ENCODE data around the gene SLC22A23.

The SLC22A23 gene

DNA sequence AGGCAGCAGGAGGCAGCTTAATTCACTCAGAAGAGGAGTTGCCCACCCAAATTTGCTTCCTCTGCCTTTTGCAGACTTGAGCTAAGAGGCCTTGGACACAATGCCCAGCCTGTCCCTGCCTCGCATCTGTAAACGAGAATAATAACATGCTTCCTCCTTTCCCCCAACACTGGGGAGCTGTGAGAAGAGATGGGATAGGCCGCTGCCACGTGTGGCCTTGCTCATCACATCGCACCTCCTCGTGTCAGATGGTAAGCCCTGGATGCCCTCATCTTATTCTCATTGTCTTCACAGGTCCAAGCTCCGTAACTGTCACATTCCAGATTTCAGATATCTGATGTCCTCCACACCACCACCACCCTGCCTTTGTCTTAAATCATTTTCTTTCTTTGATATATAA is 216.3 kb downstream of the SLC22A23 start:
- ChIA-PET CTCF (interaction anchor here (0.6 to 3.0 kb wide), 2 partner anchors 11 to 117 kb away, joined by 3 to 18 read pairs; no protein-coding TSS in a partner anchor), POLR2A (interaction anchor here (1.3 kb wide), 1 partner anchor 11 kb away, joined by 5 read pairs; no protein-coding TSS in a partner anchor)
- no peak for DNase-seq (ENCODE audit: extremely low spot score)
- TF ChIP-seq SP1 (IDR thresholded peaks at IDR 0.05), result no peak
- TF ChIP-seq CTBP1 (IDR thresholded peaks at IDR 0.05; ENCODE audit: borderline replicate concordance), result no peak
- TF ChIP-seq NFRKB (IDR thresholded peaks at IDR 0.05), result no peak
- no peak for TF ChIP-seq FOXM1 (IDR thresholded peaks at IDR 0.05; ENCODE audit: borderline replicate concordance)
- TF ChIP-seq, protein P1, sequence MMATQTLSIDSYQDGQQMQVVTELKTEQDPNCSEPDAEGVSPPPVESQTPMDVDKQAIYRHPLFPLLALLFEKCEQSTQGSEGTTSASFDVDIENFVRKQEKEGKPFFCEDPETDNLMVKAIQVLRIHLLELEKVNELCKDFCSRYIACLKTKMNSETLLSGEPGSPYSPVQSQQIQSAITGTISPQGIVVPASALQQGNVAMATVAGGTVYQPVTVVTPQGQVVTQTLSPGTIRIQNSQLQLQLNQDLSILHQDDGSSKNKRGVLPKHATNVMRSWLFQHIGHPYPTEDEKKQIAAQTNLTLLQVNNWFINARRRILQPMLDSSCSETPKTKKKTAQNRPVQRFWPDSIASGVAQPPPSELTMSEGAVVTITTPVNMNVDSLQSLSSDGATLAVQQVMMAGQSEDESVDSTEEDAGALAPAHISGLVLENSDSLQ (IDR thresholded peaks at IDR 0.05), result no peak
- no peak for TF ChIP-seq FOXK2 (IDR thresholded peaks at IDR 0.05)
- TF ChIP-seq FOXA1 (IDR thresholded peaks at IDR 0.05), result no peak
- no peak for TF ChIP-seq TARDBP (IDR thresholded peaks at IDR 0.05)
- TF ChIP-seq ELF4 (IDR thresholded peaks at IDR 0.05), result no peak
- no peak for TF ChIP-seq SUZ12 (IDR thresholded peaks at IDR 0.05)
- TF ChIP-seq L3MBTL2 (conservative IDR thresholded peaks at IDR 0.05), result no peak
- TF ChIP-seq BHLHE40 (IDR thresholded peaks at IDR 0.05; ENCODE audit: borderline replicate concordance), result no peak

DNA sequence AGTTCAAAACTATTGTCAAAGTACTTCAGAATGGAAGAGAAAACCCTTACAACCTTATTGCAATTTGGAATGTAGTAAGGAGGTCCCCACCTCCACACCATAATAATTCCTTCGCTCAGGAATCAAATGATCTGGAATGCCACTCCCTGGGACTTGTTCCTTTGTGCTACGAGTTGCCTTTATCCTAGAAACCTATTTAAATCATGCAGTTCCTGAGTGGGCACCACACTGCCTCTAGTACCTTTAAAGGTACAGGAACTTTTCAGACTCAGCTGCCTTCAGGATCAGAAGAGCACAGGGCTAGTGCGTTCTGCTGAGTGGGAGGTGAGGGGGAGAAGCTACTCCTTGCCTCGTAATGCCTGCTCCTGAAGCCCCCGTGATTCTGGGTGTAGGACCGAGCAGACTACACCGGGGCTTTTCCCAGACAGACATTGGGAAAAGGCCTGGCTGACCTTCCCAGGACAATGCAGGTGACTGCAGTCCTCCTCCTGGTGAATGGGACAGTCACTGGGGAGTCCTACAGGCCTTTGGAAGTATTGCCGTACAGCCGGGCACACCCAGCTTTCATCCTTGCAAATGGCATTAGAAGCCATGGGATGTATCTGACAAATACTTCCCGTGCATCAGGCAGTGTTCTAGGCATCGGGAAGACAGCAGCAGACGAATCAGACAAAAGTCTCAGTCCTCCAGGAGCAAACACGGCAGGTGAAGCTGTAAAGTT is 217.6 kb downstream of the SLC22A23 start:
- POLR2A ChIA-PET, result interaction anchor here (0.8 to 1.2 kb wide), 2 partner anchors 8 to 20 kb away, joined by 3 to 4 read pairs; no protein-coding TSS in a partner anchor

DNA sequence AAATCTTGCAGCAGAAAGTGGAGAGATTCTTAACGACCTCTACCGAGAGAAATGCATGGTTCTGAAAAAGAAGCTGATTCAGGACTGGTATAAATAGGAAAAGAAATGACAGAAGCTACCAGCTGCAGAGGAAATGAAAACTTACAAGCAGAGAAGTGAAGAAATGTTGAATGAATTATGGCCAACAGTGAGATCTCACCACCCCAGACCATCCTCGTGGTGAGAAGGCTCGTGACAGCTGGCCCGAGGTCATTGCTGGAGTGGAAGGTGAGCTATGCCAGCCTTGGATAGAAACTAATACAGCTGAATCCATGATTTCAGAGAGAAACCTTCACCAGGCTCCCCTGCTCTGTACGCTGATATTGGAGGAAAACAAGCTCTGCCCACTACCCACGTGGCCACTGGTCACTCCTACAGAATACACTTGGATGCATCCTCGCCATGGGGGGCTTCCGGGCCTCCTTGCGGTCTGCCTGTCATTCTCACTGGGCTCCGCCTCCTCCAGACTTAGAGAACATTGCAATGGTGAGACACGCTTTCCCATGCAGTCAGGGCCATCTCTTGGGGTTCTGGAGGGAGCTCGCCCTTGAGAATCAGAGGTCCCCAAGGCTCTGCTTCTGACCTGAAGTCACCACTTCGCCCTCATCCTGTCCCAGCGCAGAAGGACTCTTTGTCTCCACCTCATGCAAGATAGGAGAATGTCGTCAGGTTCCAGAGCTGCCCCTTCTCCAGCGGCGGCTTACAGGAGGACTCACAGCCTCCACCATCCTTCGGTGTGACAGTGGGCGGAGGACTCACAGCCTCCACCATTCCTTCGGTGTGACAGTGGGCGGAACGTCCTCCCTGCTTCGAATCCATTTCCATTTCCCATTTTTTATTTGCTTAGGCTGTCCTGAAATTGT is 218.8 kb downstream of the SLC22A23 start:
- CTCF ChIA-PET, result interaction anchor here (2.2 to 3.1 kb wide), 2 partner anchors 10 to 13 kb away, joined by 11 to 14 read pairs; no protein-coding TSS in a partner anchor
- TF ChIP-seq SP1 (IDR thresholded peaks at IDR 0.05) (no peak), BHLHE40 (IDR thresholded peaks at IDR 0.05; ENCODE audit: borderline replicate concordance) (no peak), ARNT (IDR thresholded peaks at IDR 0.05) (no peak), NFRKB (IDR thresholded peaks at IDR 0.05) (no peak), L3MBTL2 (conservative IDR thresholded peaks at IDR 0.05) (no peak), FOXK2 (IDR thresholded peaks at IDR 0.05) (no peak), ZNF384 (IDR thresholded peaks at IDR 0.05) (no peak), LEF1 (IDR thresholded peaks at IDR 0.05; ENCODE audit: borderline replicate concordance) (no peak), SUZ12 (IDR thresholded peaks at IDR 0.05) (no peak), HDGF (IDR thresholded peaks at IDR 0.05; ENCODE audit: borderline replicate concordance) (no peak), ELF4 (IDR thresholded peaks at IDR 0.05) (no peak)
- POLR2A ChIA-PET, result interaction anchor here (1.0 to 1.4 kb wide), 2 partner anchors 11 to 75 kb away, joined by 3 to 4 read pairs; no protein-coding TSS in a partner anchor
- no peak for DNase-seq (ENCODE audit: extremely low spot score)

More for the DNA sequence above, 217.6 kb downstream of the SLC22A23 start:
- CTCF ChIA-PET, result interaction anchor here (0.6 to 3.1 kb wide), 4 partner anchors 8 to 48 kb away, joined by 3 to 18 read pairs (median 8); no protein-coding TSS in a partner anchor
- TF ChIP-seq TARDBP (IDR thresholded peaks at IDR 0.05) (no peak), ZNF384 (IDR thresholded peaks at IDR 0.05) (no peak), BHLHE40 (IDR thresholded peaks at IDR 0.05; ENCODE audit: borderline replicate concordance) (no peak), HDGF (IDR thresholded peaks at IDR 0.05; ENCODE audit: borderline replicate concordance) (no peak), LEF1 (IDR thresholded peaks at IDR 0.05; ENCODE audit: borderline replicate concordance) (no peak), ELF4 (IDR thresholded peaks at IDR 0.05) (no peak)
- DNase-seq (ENCODE audit: extremely low spot score), result peak; percentile 60

DNA sequence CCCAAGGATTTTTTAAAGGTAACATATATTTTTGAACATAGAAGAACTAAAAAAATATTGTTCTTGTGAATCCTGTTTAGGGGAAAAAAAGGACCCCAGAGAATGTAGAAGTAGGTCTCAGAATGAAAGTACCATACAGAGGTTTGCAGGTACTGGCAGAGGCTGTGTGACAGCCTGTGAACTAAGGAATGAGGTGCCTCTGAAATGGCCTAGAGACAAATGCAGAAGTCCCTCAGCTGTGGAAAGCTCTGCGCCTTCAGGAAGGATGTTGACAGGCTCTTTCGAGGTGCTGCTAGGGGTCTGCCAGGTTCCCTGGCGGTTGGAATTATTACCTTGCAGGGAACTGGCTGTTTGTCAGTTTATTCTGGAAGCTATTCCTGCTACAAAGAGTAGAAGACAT is 220.8 kb downstream of the SLC22A23 start:
- CTCF ChIA-PET, result no interaction called here
- TF ChIP-seq SUZ12 (IDR thresholded peaks at IDR 0.05), result no peak
- TF ChIP-seq, protein P1 (IDR thresholded peaks at IDR 0.05), result no peak
- TF ChIP-seq FOXA1 (IDR thresholded peaks at IDR 0.05), result no peak
- no peak for TF ChIP-seq CTBP1 (IDR thresholded peaks at IDR 0.05; ENCODE audit: borderline replicate concordance)
- TF ChIP-seq LEF1 (IDR thresholded peaks at IDR 0.05; ENCODE audit: borderline replicate concordance), result no peak
- no peak for TF ChIP-seq L3MBTL2 (conservative IDR thresholded peaks at IDR 0.05)
- no peak for TF ChIP-seq FOXM1 (IDR thresholded peaks at IDR 0.05; ENCODE audit: borderline replicate concordance)
- no peak for TF ChIP-seq SP1 (IDR thresholded peaks at IDR 0.05)
- no peak for TF ChIP-seq BHLHE40 (IDR thresholded peaks at IDR 0.05; ENCODE audit: borderline replicate concordance)
- TF ChIP-seq HDGF (IDR thresholded peaks at IDR 0.05; ENCODE audit: borderline replicate concordance), result no peak
- no peak for TF ChIP-seq TARDBP (IDR thresholded peaks at IDR 0.05)
- TF ChIP-seq ARNT (IDR thresholded peaks at IDR 0.05), result no peak
- no peak for TF ChIP-seq NFRKB (IDR thresholded peaks at IDR 0.05)
- POLR2A ChIA-PET, result interaction anchor here (1.1 kb wide), 1 partner anchor 9 kb away, joined by 3 read pairs; no protein-coding TSS in a partner anchor
- DNase-seq (ENCODE audit: extremely low spot score), result no peak

DNA sequence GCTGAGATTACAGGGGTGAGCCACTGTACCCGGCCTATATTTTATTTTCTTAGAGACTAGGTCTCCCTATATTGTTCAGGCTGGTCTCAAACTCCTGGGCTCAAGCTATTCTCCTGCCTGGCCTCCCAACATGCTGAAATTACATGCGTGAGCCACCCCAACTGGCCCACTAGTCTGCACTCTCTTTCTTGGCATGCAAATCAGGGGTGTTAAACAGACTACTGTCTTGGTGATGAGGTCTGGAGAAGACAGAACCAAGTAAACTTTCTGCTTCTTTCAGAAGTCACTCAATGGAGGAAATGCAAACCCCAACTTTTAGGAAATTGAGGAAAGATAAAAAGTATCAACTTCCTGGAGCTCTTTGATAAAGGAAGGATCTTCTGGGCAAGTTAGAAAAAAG is 221.4 kb downstream of the SLC22A23 start:
- POLR2A ChIA-PET, result interaction anchor here (1.1 kb wide), 1 partner anchor 9 kb away, joined by 3 read pairs; no protein-coding TSS in a partner anchor
- no peak for DNase-seq (ENCODE audit: extremely low spot score)
- CTCF ChIA-PET, result interaction anchor here (1.2 kb wide), 1 partner anchor 13 kb away, joined by 3 read pairs; no protein-coding TSS in a partner anchor
- TF ChIP-seq FOXK2 (IDR thresholded peaks at IDR 0.05), result no peak
- no peak for TF ChIP-seq L3MBTL2 (conservative IDR thresholded peaks at IDR 0.05)
- no peak for TF ChIP-seq SP1 (IDR thresholded peaks at IDR 0.05)
- no peak for TF ChIP-seq ZNF384 (IDR thresholded peaks at IDR 0.05)
- no peak for TF ChIP-seq LEF1 (IDR thresholded peaks at IDR 0.05; ENCODE audit: borderline replicate concordance)
- TF ChIP-seq ELF4 (IDR thresholded peaks at IDR 0.05), result no peak
- TF ChIP-seq ARNT (IDR thresholded peaks at IDR 0.05), result no peak
- no peak for TF ChIP-seq FOXM1 (IDR thresholded peaks at IDR 0.05; ENCODE audit: borderline replicate concordance)
- TF ChIP-seq FOXA1 (IDR thresholded peaks at IDR 0.05), result no peak
- no peak for TF ChIP-seq NFRKB (IDR thresholded peaks at IDR 0.05)

All from HEK293T (cell line).